Cardiac muscle cell (in vitro differentiated cells and primary cell): Measurements from ENCODE around the gene NR1H2. TPM values are rescaled to one million over a fixed set of nuclear protein-coding genes. Genes with fewer than 3 reads are reported as not detected.
A peak's percentile ranks its signal among the peaks of the same experiment; 100 is the strongest.
"Not testable (repeated sequence)": the region's sequence is repeated elsewhere in the genome, so short reads cannot be mapped to it uniquely, and the experiment has no call there.

Experiments used
- DNase-seq, 2 donors: peaks; one replicate each; pipeline versions ENCODE4 v3.0.0 to v3.0.0-alpha.2; 2010 to 2017; ENCODE audit warnings: low read depth in 1 of 2, low spot score in 1 of 2
- H3K27ac ChIP-seq: fragments of 200-600 bp; sonication (generic); 2 replicates; pipeline ENCODE4 v1.5.1; 2016
- H3K27me3 ChIP-seq: fragments of 200-600 bp; sonication (generic); 2 replicates; pipeline ENCODE4 v1.6.0; 2016; ENCODE audit warnings: control low read depth
- H3K36me3 ChIP-seq: fragments of 200-600 bp; sonication (generic); 2 replicates; pipeline ENCODE4 v1.5.1; 2016; ENCODE audit warnings: control low read depth
- H3K4me1 ChIP-seq: fragments of 200-600 bp; sonication (generic); 2 replicates; pipeline ENCODE4 v1.8.1; 2017; ENCODE audit warnings: low read depth, mild to moderate bottlenecking, mixed run types
- H3K4me3 ChIP-seq: fragments of 200-600 bp; sonication (generic); 2 replicates; pipeline ENCODE4 v1.5.1; 2016; ENCODE audit warnings: mild to moderate bottlenecking
- H3K9me3 ChIP-seq: fragments of 200-600 bp; sonication (generic); 2 replicates; pipeline ENCODE4 v1.5.1; 2017; ENCODE audit warnings: low read depth, mild to moderate bottlenecking, control low read depth
- polyA plus RNA-seq: library from polyadenylated mRNA; unstranded; fragments of >200 nt; fragmentation: Nextera tagmentation; extraction: Ambion mirVana; gene quantifications from 2 replicates; pipeline ENCODE4 v1.2.1, GENCODE V29; 2016
- total RNA-seq: library from RNA; depleted of rRNA; stranded (reverse); fragments of >200 nt; gene quantifications from 2 replicates; pipeline ENCODE4 v1.2.3, GENCODE V29; 2016
- TF ChIP-seq, protein P1 (sequence below): IDR thresholded peaks from 2 replicates; pipeline ENCODE4 v1.5.1; 2012; ENCODE audit warnings: low read depth, mild to moderate bottlenecking, low read length

Gene NR1H2
- total and polyA plus RNA-seq, 2 experiments from 2014 or later, result 58.3 to 60.1 TPM

DNA sequence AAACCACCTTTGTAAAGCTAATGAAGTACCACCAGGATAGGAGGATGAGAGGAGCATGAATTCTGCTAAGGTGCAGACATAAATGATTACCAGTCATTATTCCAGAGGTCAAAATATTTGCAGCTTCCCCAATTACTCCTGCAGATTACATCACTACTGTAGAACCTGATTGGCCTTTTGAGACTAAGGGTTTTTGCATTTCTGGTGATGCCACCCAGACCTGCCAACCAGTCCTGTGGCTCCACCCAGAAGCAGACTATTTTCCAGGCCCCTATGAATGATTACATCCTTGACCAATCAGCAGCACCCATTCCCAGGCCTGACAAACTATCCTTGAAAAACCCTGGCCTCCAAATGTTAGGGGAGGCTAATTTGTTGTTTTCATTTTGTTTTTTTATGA, 35.9 kb upstream of the NR1H2 start:
- Histone ChIP-seq H3K27ac (no peak overlapping the region), H3K4me3 (no peak overlapping the region), H3K27me3 (no peaks in the 10 kb centered on the region), H3K4me1 (no peaks in the 10 kb centered on the region), H3K36me3 (no peaks in the 10 kb centered on the region), H3K9me3 (no peaks in the 10 kb centered on the region)
- DNase-seq, result no peak
- TF ChIP-seq, protein P1, sequence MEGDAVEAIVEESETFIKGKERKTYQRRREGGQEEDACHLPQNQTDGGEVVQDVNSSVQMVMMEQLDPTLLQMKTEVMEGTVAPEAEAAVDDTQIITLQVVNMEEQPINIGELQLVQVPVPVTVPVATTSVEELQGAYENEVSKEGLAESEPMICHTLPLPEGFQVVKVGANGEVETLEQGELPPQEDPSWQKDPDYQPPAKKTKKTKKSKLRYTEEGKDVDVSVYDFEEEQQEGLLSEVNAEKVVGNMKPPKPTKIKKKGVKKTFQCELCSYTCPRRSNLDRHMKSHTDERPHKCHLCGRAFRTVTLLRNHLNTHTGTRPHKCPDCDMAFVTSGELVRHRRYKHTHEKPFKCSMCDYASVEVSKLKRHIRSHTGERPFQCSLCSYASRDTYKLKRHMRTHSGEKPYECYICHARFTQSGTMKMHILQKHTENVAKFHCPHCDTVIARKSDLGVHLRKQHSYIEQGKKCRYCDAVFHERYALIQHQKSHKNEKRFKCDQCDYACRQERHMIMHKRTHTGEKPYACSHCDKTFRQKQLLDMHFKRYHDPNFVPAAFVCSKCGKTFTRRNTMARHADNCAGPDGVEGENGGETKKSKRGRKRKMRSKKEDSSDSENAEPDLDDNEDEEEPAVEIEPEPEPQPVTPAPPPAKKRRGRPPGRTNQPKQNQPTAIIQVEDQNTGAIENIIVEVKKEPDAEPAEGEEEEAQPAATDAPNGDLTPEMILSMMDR, result no peak

DNA sequence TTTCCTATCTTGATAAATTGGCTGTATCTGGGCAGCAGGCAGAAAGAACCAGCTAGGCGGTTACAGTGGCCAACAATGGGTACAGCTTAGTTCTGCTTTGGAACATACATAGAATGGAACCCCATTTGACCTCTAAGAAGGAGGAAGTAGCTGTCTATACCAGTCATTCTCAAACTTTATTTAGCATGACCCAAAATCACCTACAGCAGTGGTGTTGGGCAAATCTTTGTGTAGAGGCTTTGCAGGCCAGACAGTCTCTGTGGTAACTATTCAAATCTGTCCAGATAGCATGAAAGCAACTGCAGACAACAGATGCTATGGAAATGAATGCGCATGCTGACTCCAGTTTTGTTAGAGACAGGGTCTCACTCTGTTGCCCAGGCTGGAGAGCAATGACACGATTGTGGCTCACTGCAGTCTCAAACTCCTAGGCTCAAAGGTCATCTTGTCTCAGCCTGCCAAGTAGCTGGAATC, 35.1 kb upstream of the NR1H2 start:
- TF ChIP-seq, protein P1, result no peak
- Histone ChIP-seq H3K4me3 (no peak overlapping the region), H3K4me1 (no peaks in the 10 kb centered on the region), H3K9me3 (no peaks in the 10 kb centered on the region), H3K36me3 (no peaks in the 10 kb centered on the region), H3K27me3 (no peaks in the 10 kb centered on the region), H3K27ac (no peak overlapping the region)
- no peak for DNase-seq

DNA sequence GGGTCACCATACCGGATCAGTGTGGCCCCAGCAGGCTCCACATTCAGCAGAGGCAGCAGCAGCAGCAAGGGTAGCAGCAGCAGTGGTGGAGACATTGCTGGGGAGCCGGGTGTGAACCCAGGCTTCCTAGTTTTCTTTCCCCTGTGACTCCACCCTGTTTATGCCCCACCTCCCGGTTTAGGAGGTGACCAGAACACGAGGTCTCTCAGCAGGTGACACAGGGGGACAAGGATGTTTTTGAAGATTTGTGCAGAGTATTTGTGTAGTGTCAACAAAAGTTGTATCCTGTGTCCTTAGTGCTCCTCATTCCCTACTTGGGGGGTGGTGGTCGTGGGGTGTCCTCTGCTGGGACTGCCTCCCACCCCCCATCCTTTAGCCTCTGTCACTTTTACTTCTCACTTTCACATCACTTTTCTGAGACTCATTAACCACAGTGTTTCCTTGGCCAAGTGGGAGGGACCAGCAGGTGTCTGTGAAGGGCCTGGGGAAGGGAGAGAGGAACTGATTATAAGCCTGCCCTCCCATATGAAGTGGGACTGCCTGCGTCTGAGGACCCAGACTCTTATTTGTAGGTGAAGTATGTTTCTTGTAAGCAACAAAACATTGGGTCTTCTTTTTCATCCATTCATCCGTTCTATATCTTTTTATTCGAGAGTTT, 31.5 kb upstream of the NR1H2 start:
- Histone ChIP-seq H3K9me3 (no peaks in the 10 kb centered on the region), H3K27ac (no peak overlapping the region), H3K36me3 (no peaks in the 10 kb centered on the region), H3K27me3 (no peaks in the 10 kb centered on the region), H3K4me3 (no peak overlapping the region), H3K4me1 (peaks cover 9% of the 10 kb centered on the region)
- TF ChIP-seq, protein P1, result no peak
- DNase-seq, result no peak

DNA sequence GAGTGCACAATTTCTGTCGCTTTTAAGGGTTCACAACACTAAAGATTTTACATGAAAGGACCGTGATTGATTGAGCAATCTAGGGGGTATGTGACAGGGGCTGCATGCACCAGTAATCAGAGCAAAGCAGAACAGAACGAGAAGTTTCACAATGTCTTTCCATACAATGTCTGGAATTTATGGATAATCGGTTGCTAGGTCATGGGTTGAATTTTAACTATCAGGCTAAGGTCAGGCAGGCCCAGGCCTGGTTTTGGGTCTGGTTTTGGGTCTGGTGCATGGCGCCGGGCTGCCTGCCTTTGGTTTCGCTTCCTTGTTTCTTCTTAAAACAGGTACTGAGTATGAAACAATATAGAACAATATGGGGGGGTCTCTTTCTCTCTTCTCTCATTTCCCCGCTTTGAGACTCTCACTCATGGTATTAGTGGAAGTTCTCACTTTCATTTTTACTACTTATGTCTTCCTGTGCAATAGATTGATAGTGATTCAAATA, 29.1 kb upstream of the NR1H2 start:
- H3K4me1 ChIP-seq, DNase-seq, H3K36me3 ChIP-seq, H3K9me3 ChIP-seq, H3K27me3 ChIP-seq, H3K4me3 ChIP-seq, H3K27ac ChIP-seq: not testable (repeated sequence)

DNA sequence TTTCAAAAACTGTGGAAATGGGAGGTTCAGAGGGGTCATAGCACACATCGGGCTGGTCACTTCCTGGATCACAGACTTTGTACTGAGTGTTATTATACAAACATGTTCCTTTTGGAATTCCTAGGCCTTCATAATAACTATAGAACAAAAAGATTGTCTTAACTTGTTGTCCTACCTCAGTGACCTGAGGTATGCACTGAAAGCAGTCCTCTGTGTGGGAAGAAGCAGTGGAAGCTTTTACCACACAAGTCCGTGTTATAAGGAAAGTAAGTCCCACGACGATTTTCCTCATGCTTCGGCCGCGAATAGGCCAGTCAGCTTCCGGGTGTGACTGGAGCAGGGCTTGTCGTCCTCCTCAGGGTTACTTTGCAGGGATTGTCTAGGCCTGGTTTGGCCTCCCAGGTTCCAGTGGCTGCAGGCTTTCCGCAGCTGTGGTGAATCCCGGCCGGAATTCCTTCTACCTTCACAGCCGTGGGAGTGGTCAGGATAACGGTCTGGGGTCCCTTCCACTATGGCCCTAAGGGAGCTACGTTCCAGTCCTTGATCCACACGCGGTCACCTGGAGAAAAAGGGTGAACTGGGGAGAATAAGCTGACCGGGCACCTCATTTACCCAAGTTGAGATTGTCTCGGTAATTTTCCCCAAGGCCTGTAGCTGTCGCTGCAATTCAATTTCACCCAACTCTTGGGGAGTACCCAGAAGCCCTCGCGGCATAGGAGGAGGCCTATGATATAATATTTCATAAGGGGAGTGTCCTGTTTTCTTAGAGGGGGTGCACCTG, 26.8 kb upstream of the NR1H2 start:
- H3K27ac ChIP-seq, result peak overlapping the region; percentile 62
- no peaks in the 10 kb centered on the region for H3K27me3 ChIP-seq
- H3K9me3 ChIP-seq, result no peaks in the 10 kb centered on the region
- no peaks in the 10 kb centered on the region for H3K36me3 ChIP-seq
- DNase-seq, result no peak
- TF ChIP-seq, protein P1, result no peak
- H3K4me1 ChIP-seq, result peaks cover 9% of the 10 kb centered on the region
- H3K4me3 ChIP-seq, result no peak overlapping the region

DNA sequence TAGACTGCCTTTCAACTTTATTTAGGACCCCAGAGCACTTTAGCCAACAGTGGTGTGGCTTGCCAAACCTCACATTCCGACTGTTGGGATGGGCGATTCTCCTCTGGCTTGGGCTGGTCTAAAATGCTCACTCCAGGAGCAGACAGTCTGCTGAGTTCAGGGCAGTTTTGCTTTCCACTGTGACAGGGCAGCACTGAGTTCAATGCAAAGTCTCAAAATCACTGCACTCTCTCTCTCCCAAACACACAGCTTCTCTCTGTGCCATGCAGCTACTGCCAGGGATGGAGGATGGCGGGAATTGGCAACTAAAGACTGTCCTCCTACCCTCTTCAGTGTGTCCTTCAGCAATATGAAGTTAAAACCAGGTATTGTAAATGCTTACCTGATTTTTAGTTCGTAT, 24.0 kb upstream of the NR1H2 start:
- H3K27me3 ChIP-seq, result no peaks in the 10 kb centered on the region
- TF ChIP-seq, protein P1, result no peak
- no peak overlapping the region for H3K4me3 ChIP-seq
- no peaks in the 10 kb centered on the region for H3K36me3 ChIP-seq
- H3K27ac ChIP-seq, result no peak overlapping the region
- no peaks in the 10 kb centered on the region for H3K9me3 ChIP-seq
- DNase-seq, result no peak
- H3K4me1 ChIP-seq, result peaks cover 9% of the 10 kb centered on the region

DNA sequence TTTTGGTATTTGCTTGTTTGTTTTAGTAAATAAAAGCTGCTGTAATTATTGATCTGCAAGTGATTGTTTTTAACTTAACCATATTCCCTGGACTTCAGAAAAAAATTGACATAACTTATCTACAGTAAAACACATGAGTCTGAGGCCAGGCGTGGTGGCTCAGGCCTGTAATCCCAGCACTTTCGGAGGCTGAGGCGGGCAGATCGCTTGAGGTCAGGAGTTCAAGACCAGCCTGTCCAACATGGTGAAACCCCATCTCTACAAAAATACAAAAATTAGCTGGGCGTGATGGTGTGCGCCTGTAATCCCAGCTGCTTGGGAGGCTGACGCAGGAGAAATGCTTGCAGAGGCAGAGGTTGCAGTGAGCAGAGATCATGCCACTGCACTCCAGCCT, 22.8 kb upstream of the NR1H2 start:
- DNase-seq, H3K27me3 ChIP-seq: not testable (repeated sequence)

More for the DNA sequence above, 22.8 kb upstream of the NR1H2 start:
- H3K36me3 ChIP-seq, H3K27ac ChIP-seq, H3K9me3 ChIP-seq, H3K4me3 ChIP-seq, H3K4me1 ChIP-seq: not testable (repeated sequence)
